GM21825 (cell line): ENCODE results near the gene CMYA5.
"Not testable (repeated sequence)": the region's sequence is repeated elsewhere in the genome, so short reads cannot be mapped to it uniquely, and the experiment has no call there.

ENCODE experiments used
- ATAC-seq: cut with Tn5 transposase; IDR thresholded peaks from one replicate; pipeline ENCODE4 v1.9.1; 2021; ENCODE audit warnings: mild to moderate bottlenecking, moderate library complexity; ENCODE audit not compliant: unreplicated experiment

CMYA5 gene

GRCh38 chr5:79746642-79747569 is 57.3 kb downstream of the CMYA5 start:
- no peak for ATAC-seq

GRCh38 chr5:79750611-79751510 is 61.2 kb downstream of the CMYA5 start:
- ATAC-seq, result no peak

DNA sequence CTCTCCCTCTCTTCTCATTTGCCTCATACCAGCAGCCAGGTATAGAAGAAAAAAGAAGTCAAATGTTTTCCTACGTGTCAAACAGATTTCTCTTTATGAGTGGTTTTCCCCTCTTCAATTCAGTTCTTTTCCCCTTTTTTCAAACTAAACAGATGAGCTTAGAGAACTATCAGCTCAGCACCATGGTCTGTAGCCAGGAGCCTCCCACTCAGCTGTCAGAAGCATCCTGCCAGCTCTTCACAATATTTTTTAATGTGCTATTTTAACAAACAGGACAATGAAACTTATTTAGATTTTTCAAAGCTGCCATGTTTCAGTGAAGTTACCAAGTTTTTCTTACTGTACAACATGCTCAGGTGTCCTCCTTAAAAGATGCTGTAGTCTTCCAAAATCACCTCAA is 63.5 kb downstream of the CMYA5 start:
- ATAC-seq, result no peak

DNA sequence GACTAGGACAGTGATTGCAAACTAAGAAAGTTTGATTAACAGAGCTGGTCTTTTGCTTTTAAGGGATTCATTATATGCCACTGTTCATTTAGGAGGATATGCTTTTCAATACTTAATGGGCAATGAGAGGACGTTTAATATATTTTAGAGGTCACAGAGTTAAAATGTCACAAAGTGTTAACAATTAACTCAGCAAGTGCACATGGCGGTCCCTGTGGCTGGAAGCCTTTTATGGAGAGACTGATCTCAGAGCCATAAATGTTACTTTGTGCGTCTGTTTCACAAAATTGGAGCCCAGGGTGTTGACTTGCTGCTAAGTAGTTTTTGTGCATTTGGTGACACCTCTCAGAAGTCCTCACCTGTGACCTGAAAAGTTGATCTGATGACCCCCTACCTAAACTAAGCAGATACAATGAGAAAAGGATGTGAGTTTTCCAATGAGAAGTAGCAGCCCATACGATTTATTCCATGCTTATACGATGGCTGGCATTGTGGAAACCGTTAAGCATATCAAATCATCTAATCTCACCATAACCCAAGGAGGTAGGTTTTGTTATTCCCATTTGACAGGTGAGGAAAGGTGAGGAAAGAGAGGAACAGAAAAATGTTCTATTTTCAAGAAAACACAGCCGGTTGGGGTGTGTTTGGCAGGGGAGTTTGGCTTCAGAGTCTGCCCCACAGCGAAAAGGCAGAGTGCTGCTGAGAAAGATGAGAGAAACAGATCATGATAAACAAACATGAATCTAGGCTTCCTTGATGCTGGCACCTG is 64.4 kb downstream of the CMYA5 start:
- no peak for ATAC-seq

GRCh38 chr5:79754865-79755555 is 65.4 kb downstream of the CMYA5 start:
- no peak for ATAC-seq

GRCh38 chr5:79756076-79756475 is 66.4 kb downstream of the CMYA5 start:
- ATAC-seq, result no peak

- ATAC-seq, result no peak
Measured at GRCh38 chr5:79759436-79759835, 69.8 kb downstream of the CMYA5 start.

GRCh38 chr5:79759848-79760247 is 70.2 kb downstream of the CMYA5 start:
- ATAC-seq, result no peak

- no peak for ATAC-seq
Measured at GRCh38 chr5:79762929-79763328, 73.3 kb downstream of the CMYA5 start.

DNA sequence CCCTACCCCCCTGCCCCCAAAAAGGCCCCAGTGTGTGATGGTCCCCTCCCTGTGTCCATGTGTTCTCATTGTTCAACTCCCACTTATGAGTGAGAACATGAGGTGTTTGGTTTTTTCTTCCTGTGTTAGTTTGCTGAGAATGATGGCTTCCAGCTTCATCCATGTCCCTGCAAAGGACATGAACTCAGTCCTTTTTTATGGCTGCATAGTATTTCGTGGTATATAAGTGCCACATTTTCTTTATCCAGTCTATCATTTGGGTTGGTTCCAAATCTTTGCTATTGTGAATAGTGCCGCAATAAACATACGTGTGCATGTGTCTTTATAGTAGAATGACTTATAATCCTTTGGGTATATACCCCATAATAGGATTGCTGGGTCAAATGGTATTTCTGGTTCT is 74.5 kb downstream of the CMYA5 start:
- not testable (repeated sequence) for ATAC-seq

GRCh38 chr5:79771387-79771786 is 81.8 kb downstream of the CMYA5 start:
- ATAC-seq, result no peak

DNA sequence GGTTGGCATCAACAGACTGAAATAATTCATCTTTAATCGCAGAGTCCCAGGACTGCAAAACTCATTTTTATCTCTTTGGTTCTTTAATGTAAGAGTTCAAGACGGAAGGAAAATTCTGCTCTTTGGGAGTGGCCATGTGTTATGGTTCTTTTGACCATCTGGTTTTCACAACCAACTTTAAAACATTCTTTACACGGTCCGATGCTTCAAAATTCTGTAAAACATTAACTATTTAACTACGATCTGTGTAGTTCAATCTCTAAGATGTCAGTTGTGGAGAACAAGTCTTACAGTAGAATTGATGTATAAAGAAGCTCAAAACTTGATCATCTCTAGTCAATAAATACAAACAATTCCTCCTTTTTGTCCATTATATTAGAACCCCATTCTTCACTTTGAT is 83.0 kb downstream of the CMYA5 start:
- ATAC-seq, result no peak

DNA sequence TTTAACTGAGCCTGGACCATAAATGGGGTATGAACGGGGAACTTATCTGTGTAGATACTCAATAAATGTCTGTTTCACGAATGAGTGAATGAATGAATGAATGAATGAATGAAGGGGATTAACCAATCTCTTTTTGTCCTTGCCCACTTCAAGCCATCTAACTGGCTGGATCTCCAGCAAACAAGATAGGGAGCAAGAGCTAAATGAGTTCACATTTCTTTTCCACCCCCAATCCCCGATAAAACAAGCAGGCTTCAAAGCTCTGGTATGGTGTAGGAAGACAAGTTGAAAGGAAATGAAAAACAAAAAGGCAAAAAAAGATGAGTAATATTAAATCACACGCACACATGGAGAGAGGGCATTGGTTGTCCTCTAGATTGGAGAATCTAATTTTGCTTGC is 84.0 kb downstream of the CMYA5 start:
- ATAC-seq, result no peak

DNA sequence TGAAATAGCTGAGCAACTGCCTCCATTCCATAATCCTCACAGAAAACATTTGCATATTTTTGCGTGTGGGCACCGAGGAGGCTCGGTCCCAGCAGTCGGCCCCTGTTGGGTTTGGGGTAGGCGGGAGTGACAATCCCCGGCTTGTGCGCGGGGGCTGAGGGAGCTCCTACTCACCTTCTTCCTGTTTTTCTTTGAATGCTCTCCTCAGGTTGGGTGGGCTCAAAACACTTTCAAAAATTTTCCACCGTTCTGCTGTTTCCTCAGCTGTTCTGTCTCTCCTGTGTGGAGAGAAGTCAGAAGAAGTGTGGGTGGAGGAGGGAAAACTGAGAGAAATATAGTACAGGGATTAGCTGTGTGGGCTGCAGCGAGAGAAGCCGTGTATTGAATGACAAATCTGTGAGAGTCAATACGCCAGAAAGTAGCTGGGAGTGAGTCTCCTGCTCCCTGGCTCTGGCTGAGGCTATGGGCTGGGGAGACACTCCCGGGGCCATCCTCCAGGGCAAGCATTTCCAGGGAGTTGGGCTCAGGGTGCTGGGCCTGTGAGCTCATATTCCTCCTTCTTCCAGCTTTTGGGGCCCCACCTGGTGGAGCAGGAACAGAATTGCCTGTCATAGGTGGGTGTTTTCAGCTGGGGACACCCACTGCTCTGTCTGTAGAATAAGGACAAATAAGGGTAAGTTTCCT is 84.7 kb downstream of the CMYA5 start:
- ATAC-seq, result no peak

DNA sequence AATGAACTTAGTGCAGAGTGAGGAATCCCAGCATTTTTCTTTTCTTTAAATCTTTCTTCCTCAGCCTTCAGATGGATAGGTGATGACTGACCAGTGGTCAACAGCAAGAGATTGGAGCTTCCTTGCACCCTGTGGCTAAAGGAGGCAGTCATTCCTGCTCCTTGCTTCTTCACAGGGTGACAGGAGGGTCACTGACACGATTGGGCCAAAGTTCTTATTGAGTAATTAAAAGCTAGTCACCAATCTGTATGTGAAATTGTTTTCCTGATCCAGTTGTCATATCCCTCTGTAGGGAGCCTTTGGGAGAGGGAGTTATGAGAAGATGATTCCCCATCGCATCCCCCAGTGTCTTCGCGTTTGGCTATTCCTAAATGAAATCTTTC is 85.2 kb downstream of the CMYA5 start:
- ATAC-seq, result no peak

- ATAC-seq, result not testable (repeated sequence)
Measured at GRCh38 chr5:79784741-79785140, 95.1 kb downstream of the CMYA5 start.

- ATAC-seq, result no peak
Measured at GRCh38 chr5:79785983-79786382, 96.3 kb downstream of the CMYA5 start.

DNA sequence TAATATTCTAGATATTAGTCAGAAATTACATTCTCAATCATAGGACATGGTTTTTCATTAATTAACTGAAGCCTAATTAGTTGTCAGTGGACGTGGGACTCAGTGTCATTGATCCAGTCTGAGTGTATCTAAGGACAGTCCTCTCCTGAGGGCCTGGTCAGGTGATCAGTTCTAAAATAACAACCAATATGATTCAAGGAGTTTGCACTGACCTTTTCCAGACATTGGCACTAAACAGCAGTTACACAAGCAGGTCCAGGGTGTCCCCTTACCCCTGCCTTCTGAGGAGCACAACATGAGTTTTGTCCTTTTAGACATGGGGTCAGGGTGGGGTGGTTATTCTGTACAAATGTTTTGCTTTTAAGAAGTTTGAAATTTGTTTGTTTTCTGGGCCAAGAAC is 97.8 kb downstream of the CMYA5 start:
- no peak for ATAC-seq

DNA sequence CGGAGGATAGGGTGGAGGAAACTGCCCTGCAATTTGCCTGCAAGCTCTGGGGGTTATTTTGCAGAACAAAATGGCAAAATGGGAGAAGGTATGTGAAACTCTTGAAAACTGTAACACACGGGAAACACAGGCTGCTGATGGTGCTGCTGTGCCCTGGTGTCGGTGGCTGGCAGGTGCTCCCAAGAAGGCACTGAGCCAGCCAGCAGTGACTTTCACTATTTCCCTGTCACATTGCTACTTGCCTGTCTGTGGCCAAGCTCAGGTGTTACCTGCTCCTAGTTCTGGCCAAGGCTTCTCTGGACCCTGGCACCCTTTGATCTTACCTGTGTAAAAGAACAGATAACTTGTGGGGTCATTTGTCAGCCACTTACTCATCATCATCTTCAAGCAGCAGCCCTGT is 102.2 kb downstream of the CMYA5 start:
- no peak for ATAC-seq

DNA sequence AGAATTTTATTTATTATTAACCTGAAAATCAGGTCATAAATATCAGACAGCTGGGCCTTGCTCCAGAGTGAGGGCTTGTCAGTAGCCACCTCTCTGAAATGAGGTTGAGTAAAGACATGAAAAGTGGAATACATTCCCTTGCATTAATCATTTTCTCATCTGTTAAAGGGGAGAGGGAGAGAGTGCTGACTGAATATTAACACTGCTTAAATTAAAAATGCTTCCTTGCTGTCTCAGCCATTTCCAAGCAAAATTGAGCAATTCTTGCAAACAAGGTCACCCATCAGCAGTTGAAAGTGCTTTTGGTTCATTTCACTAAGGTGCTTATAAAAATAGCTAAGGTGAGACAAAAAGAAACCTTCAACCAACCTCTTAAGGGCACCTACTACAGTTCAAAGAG is 102.8 kb downstream of the CMYA5 start:
- ATAC-seq, result no peak
